Measurements from ENCODE around the gene STAC3. TPM values are rescaled to one million over a fixed set of nuclear protein-coding genes. Genes with fewer than 3 reads are reported as not detected.

STAC3 gene
- total RNA-seq, 1 experiment from 2014 or later: not detected

DNA sequence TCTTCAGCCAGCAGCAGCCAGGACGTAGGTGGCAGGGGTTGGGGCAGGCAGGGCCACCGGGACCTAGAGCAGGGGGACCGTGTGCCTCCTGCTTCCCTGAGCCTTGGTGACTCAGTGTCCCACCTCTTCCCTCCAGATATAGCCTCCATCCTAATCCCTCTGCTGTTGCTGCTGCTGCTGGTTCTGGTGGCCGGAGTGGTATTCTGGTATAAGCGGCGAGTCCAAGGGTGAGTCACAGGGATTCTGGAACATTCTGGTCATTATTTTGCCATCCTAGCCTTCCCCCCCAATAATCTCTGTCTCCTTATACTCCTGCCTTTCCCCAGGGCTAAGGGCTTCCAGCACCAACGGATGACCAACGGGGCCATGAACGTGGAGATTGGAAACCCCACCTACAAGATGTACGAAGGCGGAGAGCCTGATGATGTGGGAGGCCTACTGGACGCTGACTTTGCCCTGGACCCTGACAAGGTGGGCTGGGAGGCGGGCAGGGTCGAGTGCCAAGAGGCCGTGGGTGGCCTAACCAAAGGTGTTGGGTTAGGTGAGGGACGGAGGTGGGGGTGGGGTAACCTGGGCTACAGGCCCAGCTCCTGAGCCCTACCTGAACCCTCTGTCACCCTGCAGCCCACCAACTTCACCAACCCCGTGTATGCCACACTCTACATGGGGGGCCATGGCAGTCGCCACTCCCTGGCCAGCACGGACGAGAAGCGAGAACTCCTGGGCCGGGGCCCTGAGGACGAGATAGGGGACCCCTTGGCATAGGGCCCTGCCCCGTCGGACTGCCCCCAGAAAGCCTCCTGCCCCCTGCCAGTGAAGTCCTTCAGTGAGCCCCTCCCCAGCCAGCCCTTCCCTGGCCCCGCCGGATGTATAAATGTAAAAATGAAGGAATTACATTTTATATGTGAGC, 38.9 kb downstream of the STAC3 start:
- no peak for DNase-seq (ENCODE audit: low spot score)

DNA sequence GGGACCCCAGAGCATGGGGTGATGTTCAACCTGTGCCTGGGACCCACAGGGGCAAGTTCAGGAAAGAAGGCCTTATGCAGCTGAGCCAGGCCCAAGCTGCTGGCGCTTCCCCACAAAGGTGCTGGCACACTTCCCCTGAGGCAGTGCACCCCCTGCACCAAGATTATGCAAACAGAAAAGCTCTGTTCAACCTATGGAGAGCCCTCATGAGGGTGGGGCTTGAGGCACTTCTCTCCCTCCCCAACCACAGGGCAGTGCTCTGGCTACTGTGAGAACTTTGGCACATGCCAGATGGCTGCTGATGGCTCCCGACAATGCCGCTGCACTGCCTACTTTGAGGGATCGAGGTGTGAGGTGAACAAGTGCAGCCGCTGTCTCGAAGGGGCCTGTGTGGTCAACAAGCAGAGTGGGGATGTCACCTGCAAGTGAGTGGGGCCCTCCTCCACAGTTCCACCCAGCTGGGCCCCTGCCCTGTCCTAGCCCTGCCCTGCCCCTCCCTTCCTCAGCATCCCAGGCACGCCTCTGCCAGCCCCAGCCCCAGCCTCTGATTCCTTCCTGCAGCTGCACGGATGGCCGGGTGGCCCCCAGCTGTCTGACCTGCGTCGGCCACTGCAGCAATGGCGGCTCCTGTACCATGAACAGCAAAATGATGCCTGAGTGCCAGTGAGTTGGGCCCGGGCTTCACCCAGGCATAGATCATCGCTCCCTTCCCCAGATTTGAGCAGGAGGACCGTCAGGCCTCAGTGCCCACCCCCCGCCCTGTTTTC, 39.9 kb downstream of the STAC3 start:
- DNase-seq (ENCODE audit: low spot score): no peak

DNA sequence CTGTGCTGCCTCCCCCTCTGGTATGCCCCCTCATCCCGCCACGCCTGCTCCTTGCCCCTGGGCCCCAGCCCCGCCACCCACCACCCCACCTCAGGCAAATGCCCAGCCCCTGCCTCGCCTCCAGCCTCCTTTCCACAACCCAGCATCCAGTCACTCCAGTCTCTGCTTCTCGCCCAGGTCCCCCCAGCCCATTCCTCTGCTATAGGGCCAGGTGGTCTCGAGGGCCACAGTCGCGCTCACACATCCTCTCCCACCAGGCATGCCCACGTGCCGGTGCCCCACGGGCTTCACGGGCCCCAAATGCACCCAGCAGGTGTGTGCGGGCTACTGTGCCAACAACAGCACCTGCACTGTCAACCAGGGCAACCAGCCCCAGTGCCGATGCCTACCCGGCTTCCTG, 40.5 kb downstream of the STAC3 start:
- no peak for DNase-seq (ENCODE audit: low spot score)

DNA sequence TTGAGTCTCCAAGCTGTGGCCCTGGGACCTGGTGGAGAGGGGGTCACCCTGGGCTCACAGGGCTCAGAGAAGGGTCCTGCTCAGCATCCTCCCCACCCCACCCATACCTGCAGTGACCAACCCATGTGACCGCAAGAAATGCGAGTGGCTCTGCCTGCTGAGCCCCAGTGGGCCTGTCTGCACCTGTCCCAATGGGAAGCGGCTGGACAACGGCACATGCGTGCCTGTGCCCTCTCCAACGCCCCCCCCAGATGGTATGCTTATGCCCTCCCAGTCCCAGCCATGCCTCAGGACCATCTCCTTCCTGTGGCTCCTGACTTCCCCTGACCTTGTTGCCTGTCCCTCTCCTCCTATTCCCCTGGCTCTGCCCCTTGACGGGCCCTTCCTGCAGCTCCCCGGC, 41.1 kb downstream of the STAC3 start:
- no peak for DNase-seq (ENCODE audit: low spot score)

DNA sequence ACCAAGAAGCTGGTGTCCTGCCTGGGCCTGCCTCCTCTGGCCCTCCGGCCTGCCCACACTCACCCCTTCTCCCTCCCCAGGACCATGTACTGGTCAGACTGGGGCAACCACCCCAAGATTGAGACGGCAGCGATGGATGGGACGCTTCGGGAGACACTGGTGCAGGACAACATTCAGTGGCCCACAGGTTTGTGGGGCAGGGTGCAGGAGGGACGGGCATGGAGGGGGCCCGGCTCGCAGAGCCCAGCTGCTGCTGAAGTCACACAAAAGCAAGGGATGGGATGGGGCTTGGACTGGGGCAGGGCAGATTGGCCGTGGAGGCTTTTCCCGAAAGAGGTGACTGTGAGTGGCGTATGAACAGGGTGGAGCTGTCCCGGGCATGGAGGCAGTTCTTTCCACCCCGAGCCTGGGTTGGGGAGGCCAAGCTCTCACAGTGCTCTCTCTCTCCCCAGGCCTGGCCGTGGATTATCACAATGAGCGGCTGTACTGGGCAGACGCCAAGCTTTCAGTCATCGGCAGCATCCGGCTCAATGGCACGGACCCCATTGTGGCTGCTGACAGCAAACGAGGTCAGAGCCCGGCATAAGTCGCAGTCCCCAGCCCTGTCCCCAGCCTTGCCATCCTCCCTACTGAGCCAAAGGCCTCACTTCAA, 42.2 kb downstream of the STAC3 start:
- no peak for DNase-seq (ENCODE audit: low spot score)

DNA sequence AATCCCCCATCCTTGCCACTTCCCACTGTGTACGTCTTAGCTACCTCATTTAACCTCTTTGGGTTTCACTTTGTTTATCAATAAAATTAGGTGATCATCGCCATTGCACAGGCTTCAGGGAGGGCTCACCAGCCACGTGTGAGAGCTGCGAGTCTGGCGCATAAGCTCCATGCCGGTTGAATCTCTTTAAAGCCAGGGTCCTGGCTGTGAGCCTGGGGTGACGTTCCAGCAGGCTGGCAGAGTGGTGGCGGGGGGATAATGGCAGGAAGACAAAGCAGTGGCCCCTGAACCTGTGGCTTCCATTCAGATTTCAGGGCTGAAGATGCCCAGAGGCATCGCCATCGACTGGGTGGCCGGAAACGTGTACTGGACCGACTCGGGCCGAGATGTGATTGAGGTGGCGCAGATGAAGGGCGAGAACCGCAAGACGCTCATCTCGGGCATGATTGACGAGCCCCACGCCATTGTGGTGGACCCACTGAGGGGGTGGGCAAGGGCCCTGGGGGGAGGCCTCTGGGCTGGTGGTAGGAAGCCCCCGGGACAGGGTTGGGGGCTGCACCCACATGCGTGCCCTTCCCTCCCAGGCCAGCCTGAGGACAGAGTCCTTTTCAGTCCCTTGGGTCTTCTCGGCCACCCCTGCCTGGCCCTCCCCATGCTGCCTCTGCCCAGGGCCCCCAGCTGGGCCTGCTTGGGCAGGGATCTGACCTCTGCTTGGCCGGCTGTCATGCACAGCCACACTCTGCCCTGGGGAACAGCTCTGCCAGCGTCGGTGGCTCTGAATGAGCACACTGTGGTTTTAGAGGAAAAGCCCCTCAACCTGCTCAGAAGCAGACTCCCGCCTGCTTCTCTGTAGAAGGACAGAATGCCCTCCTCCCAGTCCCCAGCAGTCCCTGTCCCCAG, 43.0 kb downstream of the STAC3 start:
- no peak for DNase-seq (ENCODE audit: low spot score)

DNA sequence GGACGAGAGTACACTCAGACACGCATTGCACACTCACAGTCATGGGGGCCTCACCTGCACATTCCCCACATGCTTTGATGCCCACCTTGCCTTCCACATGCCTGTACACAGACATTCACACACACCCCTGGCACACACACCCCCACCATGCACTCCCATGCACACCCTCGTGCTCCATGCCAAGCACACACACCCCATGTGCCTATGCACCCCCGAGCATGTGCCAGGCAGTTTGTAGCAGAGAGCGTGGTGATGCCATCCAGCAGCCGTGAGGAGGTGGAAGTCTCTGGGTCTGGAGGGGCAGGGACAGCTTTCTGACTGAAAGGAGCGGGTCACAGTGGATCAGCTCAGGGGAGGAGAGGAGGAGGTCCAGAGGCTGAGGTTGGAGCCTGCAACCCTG, 45.1 kb downstream of the STAC3 start:
- DNase-seq (ENCODE audit: low spot score): no peak

DNA sequence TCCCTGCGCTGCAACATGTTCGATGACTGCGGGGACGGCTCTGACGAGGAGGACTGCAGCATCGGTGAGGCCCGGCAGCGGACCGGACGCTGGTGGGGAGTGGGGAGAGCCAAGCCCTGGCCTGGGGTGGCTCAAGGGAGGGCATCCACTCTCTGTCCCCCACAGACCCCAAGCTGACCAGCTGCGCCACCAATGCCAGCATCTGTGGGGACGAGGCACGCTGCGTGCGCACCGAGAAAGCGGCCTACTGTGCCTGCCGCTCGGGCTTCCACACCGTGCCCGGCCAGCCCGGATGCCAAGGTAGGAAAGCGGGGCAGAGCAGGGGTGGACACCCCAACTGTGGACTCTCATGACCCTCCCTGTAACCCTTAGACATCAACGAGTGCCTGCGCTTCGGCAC, 45.8 kb downstream of the STAC3 start:
- DNase-seq (ENCODE audit: low spot score): no peak

DNA sequence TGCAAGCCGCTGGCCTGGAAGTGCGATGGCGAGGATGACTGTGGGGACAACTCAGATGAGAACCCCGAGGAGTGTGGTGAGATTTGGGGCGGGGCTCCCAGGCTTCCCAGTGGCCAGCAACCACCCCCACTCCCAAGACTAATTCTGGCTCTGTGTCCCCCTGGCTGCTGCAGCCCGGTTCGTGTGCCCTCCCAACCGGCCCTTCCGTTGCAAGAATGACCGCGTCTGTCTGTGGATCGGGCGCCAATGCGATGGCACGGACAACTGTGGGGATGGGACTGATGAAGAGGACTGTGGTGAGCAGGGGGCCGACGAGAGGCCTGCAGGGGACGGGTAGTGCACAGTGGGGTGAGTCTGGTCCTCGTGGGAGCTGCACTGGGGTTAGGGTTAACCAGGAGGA, 46.5 kb downstream of the STAC3 start:
- no peak for DNase-seq (ENCODE audit: low spot score)

DNA sequence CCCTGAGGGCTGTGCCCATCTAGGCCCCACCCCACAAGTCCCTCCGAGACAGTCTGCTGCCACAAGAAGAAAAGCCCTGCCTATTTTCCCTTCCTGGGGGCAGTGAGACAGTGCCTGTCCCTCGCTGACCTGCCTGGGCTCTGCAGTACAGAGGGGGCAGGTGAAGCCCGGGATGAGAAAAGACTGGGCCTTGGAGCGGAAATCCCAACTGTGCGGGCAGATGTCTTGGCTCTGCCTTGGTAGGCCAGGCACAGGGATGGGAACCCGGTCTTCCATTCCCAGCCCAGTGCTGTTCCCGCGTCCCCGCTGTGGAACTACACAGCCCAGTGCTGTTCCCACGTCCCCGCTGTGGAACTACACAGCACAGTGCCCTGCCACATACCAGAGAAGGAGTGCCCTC, 47.2 kb downstream of the STAC3 start:
- DNase-seq (ENCODE audit: low spot score): no peak

DNA sequence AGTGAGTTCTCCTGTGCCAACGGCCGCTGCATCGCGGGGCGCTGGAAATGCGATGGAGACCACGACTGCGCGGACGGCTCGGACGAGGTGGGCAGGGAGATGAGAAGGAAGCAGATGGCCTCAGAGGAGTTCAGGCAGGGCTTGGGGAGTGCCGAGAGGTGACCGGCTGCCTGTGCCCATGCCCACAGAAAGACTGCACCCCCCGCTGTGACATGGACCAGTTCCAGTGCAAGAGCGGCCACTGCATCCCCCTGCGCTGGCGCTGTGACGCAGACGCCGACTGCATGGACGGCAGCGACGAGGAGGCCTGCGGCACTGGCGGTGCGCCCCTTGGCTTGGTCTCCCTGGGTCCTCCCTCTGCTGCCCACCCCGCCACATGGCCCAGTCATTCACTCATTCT, 47.8 kb downstream of the STAC3 start:
- DNase-seq (ENCODE audit: low spot score): no peak

DNA sequence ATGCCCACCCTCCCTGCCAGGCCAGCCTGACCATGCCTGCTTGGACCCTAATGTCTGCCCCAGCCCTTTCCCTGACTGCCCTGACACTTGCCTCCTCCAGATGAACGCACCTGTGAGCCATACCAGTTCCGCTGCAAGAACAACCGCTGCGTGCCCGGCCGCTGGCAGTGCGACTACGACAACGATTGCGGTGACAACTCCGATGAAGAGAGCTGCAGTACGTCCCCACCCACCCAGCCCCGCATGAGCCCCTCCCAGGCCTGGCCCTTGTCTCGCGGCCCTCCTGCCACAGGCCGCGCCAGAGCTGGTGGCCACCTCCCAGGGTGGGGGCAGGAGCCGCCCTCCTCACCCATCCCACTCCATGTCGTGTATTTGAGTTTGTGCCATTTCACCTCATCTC, 48.7 kb downstream of the STAC3 start:
- DNase-seq (ENCODE audit: low spot score): no peak

DNA sequence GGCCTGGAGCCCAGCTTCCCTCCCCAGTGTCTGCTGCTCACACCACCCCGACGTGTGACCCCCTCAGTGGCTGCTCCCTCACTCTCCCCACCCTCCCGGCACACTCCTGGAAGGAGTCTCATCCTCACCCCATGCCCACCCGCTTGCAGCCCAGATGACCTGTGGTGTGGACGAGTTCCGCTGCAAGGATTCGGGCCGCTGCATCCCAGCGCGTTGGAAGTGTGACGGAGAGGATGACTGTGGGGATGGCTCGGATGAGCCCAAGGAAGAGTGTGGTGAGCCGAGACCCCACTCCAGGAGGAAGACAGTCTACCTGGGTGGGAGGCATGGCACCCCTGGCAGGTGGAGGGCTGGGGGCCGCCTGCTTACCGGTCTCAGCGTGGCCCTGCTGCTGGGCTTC, 49.4 kb downstream of the STAC3 start:
- no peak for DNase-seq (ENCODE audit: low spot score)

DNA sequence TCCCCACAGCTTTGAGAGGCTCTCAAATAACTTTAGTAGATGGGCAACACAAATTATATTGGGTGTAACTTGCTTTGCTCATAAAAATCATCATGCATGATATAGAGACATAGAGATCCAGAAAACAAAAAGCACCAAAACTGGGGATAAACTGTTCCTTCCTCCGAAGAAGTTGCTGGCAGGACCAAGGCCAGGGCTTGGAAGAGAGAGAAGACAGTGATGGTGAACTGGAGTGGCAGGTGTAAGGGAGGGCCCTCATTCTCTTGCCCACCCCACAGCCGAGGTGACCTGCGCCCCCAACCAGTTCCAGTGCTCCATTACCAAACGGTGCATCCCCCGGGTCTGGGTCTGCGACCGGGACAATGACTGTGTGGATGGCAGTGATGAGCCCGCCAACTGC, 49.8 kb downstream of the STAC3 start:
- no peak for DNase-seq (ENCODE audit: low spot score)

DNA sequence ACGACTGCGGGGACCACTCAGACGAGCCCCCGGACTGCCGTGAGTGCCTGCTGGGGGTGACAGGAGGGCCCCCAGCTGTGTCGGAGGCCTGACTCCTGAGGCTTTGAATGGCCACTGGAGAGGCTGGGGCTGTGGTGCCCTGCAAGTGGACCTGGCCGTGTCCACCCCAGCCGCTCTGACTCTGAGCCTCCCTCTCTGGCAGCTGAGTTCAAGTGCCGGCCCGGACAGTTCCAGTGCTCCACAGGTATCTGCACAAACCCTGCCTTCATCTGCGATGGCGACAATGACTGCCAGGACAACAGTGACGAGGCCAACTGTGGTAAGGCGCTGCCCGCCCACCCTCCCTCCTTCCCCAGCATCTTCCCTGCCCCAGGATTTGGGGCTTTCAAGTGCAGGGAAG, 50.5 kb downstream of the STAC3 start:
- no peak for DNase-seq (ENCODE audit: low spot score)

DNA sequence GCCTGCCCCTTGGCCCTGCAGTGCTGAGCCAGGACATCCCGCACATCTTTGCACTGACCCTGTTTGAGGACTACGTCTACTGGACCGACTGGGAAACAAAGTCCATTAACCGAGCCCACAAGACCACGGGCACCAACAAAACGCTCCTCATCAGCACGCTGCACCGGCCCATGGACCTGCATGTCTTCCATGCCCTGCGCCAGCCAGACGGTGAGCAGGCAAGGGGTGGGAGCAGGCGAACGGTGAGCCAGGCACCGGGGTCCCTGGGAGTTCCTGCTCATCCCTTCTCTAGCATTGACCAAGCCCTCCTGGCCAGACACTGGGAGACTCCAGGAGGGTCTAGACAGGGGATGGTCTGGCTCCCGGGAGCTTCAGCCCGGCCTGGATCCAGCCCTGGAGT, 51.8 kb downstream of the STAC3 start:
- DNase-seq (ENCODE audit: low spot score): no peak

DNA sequence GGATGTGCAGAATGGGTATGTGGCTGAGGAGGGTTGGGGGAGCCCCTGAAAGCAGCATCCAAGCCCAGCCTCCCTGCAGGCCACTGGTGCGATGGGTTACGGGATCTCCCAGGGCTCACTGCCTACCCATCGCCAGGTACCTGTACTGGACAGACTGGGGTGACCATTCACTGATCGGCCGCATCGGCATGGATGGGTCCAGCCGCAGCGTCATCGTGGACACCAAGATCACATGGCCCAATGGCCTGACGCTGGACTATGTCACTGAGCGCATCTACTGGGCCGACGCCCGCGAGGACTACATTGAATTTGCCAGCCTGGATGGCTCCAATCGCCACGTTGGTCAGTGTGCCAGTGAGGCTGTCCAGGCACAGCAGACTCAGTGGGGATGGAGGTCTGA, 52.7 kb downstream of the STAC3 start:
- no peak for DNase-seq (ENCODE audit: low spot score)

DNA sequence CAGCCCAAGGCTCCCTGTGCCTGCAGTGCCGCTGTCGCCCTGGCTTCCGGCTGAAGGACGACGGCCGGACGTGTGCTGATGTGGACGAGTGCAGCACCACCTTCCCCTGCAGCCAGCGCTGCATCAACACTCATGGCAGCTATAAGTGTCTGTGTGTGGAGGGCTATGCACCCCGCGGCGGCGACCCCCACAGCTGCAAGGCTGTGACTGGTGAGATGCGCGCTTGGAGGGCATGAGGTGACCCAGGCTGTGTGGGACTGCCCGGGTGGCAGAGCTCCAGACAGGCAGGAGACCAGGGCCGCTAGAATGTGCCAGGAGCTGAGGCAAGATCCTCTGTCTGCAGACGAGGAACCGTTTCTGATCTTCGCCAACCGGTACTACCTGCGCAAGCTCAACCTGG, 54.0 kb downstream of the STAC3 start:
- DNase-seq (ENCODE audit: low spot score): no peak

DNA sequence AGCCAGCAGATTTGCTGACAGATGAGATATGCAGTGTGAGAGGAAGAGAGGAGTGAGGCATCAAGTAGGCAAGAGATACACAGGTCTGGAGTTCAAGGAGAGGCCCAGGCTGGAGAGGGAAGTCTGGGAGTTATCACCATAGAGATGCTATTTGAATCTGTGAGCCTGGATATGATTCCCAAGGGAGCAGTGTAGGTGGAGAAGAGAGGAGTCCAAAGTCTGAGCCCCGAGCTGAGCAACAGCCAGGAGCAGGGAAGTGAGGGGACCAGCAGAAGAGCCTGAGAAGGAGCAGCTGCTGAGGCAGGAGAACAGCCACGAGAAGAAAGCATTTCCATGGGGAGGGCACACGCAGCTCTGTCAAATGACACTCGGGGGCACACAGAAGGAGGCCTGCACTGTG, 54.5 kb downstream of the STAC3 start:
- no peak for DNase-seq (ENCODE audit: low spot score)

DNA sequence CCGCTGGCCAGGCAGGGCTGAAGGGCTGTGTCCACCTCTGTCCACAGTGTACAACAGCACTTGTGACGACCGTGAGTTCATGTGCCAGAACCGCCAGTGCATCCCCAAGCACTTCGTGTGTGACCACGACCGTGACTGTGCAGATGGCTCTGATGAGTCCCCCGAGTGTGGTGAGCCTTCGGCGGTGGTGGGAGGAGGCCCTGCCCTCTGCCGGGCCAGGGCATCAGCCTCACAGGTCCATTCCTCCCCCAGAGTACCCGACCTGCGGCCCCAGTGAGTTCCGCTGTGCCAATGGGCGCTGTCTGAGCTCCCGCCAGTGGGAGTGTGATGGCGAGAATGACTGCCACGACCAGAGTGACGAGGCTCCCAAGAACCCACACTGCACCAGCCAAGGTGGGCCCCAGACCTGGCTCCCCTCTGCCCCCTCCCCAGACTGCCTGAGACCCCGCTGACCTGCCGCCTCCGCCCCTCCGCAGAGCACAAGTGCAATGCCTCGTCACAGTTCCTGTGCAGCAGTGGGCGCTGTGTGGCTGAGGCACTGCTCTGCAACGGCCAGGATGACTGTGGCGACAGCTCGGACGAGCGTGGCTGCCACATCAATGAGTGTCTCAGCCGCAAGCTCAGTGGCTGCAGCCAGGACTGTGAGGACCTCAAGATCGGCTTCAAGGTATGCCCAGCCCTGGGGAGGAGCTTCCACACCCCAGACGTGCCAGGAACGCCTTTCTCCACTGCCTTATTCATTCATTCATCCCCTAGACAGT, 55.2 kb downstream of the STAC3 start:
- no peak for DNase-seq (ENCODE audit: low spot score)

DNA sequence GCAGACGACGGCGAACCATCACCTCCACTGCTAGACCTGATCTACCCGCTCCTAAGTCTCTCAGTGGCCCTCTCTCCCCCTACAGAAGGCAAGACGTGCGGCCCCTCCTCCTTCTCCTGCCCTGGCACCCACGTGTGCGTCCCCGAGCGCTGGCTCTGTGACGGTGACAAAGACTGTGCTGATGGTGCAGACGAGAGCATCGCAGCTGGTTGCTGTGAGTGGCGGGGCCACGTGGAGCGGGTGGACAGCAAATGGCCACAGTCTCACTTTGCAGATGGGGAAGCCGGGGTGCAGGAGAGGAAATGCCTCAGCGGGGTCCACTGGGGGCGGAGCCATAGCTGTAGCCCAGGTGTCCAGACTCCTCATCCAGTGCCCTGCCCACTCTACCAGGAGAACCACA, 55.8 kb downstream of the STAC3 start:
- DNase-seq (ENCODE audit: low spot score): no peak
